NT2/D1 (cell line): Measurements from ENCODE around the gene RHOA.

Experiments used
- SUZ12 ChIP-seq: IDR thresholded peaks from 2 replicates; pipeline ENCODE4 v1.6.1; 2011; ENCODE audit not compliant: insufficient read length, insufficient read depth; ENCODE audit errors: extremely low read depth
- YY1 ChIP-seq: IDR thresholded peaks from 2 replicates; pipeline ENCODE4 v1.6.1; 2011; ENCODE audit not compliant: insufficient read length, insufficient read depth

DNA sequence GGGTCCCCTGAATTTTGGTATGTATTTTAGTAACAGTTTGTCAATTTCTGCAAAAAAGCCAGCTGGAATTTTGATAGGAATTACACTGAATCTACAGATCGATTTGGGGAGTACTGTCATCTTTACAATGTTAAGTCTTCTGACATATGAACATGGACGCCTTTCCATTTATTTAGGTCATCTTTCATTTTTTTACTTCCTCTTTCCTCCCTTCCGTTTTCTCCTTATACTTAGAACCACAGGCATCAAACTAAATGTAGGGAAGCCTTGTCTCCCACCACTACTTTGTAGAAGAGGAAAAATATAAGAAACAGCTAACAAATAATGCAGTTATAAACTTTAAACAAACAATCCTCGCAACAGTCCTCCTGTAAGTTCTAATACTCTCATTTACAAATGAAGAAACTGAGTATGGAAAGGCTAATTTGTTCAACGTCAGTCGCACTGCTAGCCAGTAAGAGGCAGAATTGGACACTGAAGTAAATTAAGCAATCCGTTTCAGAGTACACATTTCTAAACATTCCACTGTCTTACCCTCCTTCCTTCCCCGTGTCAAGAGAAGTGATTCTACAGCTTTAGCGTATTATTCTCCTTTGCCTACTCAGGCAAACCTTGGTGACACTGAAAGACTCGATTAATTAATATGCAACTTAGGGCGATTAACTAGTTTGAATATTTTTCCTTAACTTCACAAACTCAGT lies 25.6 kb downstream of the RHOA start:
- TF ChIP-seq YY1 (no peak), SUZ12 (no peak)
